B cell (primary cell): ENCODE data around the gene PGAP3. TPM values are rescaled to one million over a fixed set of nuclear protein-coding genes. Genes with fewer than 3 reads are reported as not detected.

Experiments used
- ATAC-seq: fragments of 200-7000 bp; cut with Tn5 transposase; one replicate; pipeline ENCODE4 v1.10.0; 2021; ENCODE audit warnings: low read depth, mild to moderate bottlenecking, moderate number of reproducible peaks, moderate library complexity
- CTCF ChIA-PET: fragments of 350-600 bp; sonication (Branson Sonifier 250); formaldehyde crosslinking; loops from one replicate; lab custom pipeline; 2021; ENCODE audit warnings: antibody characterized with exemption, inconsistent platforms; lab: Charles Lee
- POLR2A ChIA-PET: fragments of 350-600 bp; sonication (Branson Sonifier 250); formaldehyde crosslinking; loops from one replicate; lab custom pipeline; 2021; ENCODE audit warnings: antibody characterized with exemption; lab: Charles Lee
- DNase-seq: peaks from one replicate; pipeline ENCODE4 v3.0.0; 2013
- H2AFZ ChIP-seq: 2 replicates; pipeline ENCODE4 v1.6.1; 2012; ENCODE audit warnings: mild to moderate bottlenecking, low read depth, low read length; ENCODE audit not compliant: insufficient read depth, poor library complexity, severe bottlenecking
- H3K27ac ChIP-seq, 2 donors: 1 replicate in 1 of 2; 2 replicates in 1 of 2; pipeline ENCODE4 v1.5.1; 2012 to 2013; ENCODE audit warnings: low read length in 2 of 2, mild to moderate bottlenecking in 2 of 2, moderate library complexity in 1 of 2
- H3K27me3 ChIP-seq, 4 experiments: fragments of 200-600 bp in 1 of 4; sonication (generic) in 1 of 4; replicated peaks in 1 of 4; 1 replicate in 2 of 4; 2 replicates in 2 of 4; pipeline versions ENCODE4 v1.6.1 to v1.7.0; 2013 to 2016; ENCODE audit warnings: low read length in 3 of 4, mild to moderate bottlenecking in 2 of 4, mixed read lengths in 1 of 4, moderate library complexity in 1 of 4; ENCODE audit not compliant: insufficient read depth in 4 of 4, control insufficient read depth in 3 of 4; ENCODE audit errors: control extremely low read depth in 1 of 4
- H3K36me3 ChIP-seq, 2 experiments: replicated peaks in 1 of 2; 1 replicate in 1 of 2; 2 replicates in 1 of 2; pipeline versions ENCODE4 v1.6.1 to v1.7.1; 2013; ENCODE audit warnings: low read length in 1 of 2; ENCODE audit not compliant: insufficient read depth in 2 of 2, control insufficient read depth in 1 of 2; ENCODE audit errors: control extremely low read depth in 1 of 2, extremely low read depth in 1 of 2
- H3K4me1 ChIP-seq, 2 donors: fragments of 200-600 bp in 1 of 2; sonication (generic) in 1 of 2; 1 replicate in 1 of 2; 2 replicates in 1 of 2; pipeline versions ENCODE4 v1.5.1 to v1.6.1; 2013 to 2017; ENCODE audit warnings: low read length in 2 of 2; ENCODE audit not compliant: control insufficient read depth in 2 of 2, insufficient read depth in 2 of 2
- H3K4me2 ChIP-seq: replicated peaks from 2 replicates; pipeline ENCODE3; 2012; ENCODE audit warnings: mild to moderate bottlenecking, low read depth, low read length; ENCODE audit not compliant: poor library complexity, severe bottlenecking
- H3K4me3 ChIP-seq, 5 experiments: fragments of 200-600 bp in 1 of 5; sonication (generic) in 1 of 5; 1 replicate in 3 of 5; 2 replicates in 2 of 5; pipeline versions ENCODE4 v1.5.1 to v1.7.0; 2011 to 2016; ENCODE audit warnings: low read length in 4 of 5, mild to moderate bottlenecking in 4 of 5, low read depth in 2 of 5, control low read depth in 1 of 5, moderate library complexity in 1 of 5; ENCODE audit not compliant: insufficient read depth in 1 of 5; ENCODE audit errors: control extremely low read depth in 1 of 5, extremely low read depth in 1 of 5
- H3K79me2 ChIP-seq: fragments of 200-600 bp; sonication (generic); one replicate; pipeline ENCODE4 v1.6.0; 2016; ENCODE audit warnings: low read length; ENCODE audit not compliant: control insufficient read depth, insufficient read depth
- H3K9ac ChIP-seq: fragments of 200-600 bp; sonication (generic); 2 replicates; pipeline ENCODE4 v1.6.1; 2017; ENCODE audit warnings: mild to moderate bottlenecking, low read length, moderate library complexity
- H3K9me3 ChIP-seq, 3 donors: one replicate each; pipeline versions ENCODE4 v1.6.1 to v1.7.1; 2013; ENCODE audit warnings: low read length in 2 of 3; ENCODE audit not compliant: control insufficient read depth in 2 of 3, insufficient read depth in 1 of 3; ENCODE audit errors: control extremely low read depth in 1 of 3
- H4K20me1 ChIP-seq: 2 replicates; pipeline ENCODE4 v1.6.0; 2012; ENCODE audit warnings: mild to moderate bottlenecking, low read length; ENCODE audit not compliant: insufficient read depth, control insufficient read depth, poor library complexity, severe bottlenecking
- H3K27ac Mint-ChIP-seq: one replicate; pipeline ENCODE4 v1.8.0; 2021; ENCODE audit warnings: mixed read lengths
- H3K27me3 Mint-ChIP-seq: one replicate; pipeline ENCODE4 v1.8.0; 2021; ENCODE audit warnings: mixed read lengths
- H3K4me1 Mint-ChIP-seq: one replicate; pipeline ENCODE4 v1.8.0; 2021; ENCODE audit warnings: mixed read lengths
- H3K4me3 Mint-ChIP-seq: one replicate; pipeline ENCODE4 v1.8.0; 2021; ENCODE audit warnings: mixed read lengths
- H3K9me3 Mint-ChIP-seq: one replicate; pipeline ENCODE4 v1.8.0; 2022; ENCODE audit warnings: mixed read lengths; ENCODE audit not compliant: insufficient read depth
- EZH2 ChIP-seq: IDR thresholded peaks from 2 replicates; pipeline ENCODE4 v1.6.1; 2012; ENCODE audit warnings: borderline replicate concordance, low read depth, mild to moderate bottlenecking, moderate library complexity, low read length; ENCODE audit not compliant: insufficient read depth, poor library complexity, severe bottlenecking
- WGBS: methylation state at CpG from one replicate; pipeline ENCODE4 v1.1.5; 2013; ENCODE audit warnings: missing lambda C conversion rate; ENCODE audit not compliant: insufficient coverage; 5-methylcytosine and 5-hydroxymethylcytosine counted together
- intact Hi-C: fragments of 100-400 bp; cut with micrococcal nuclease; formaldehyde crosslinking; loops from one replicate; pipeline ENCODE4 v1.10.0; 2022
- polyA plus RNA-seq: library from polyadenylated mRNA; depleted of rRNA; stranded (reverse); fragments of >200 nt; gene quantifications from 2 replicates; pipeline ENCODE4 v1.2.3, GENCODE V29; 2012
- total RNA-seq, 2 donors: library from RNA; stranded (reverse); fragments of 120-200 nt in 1 of 2; gene quantifications; 1 replicate in 1 of 2; 2 replicates in 1 of 2; pipeline versions ENCODE4 v1.2.3 to v1.2.4, GENCODE V29; 2013 to 2022
- TF ChIP-seq, protein P1 (sequence below): fragments of 200-600 bp; IDR thresholded peaks from one replicate; pipeline ENCODE4 v1.8.0; 2022; ENCODE audit warnings: antibody characterized with exemption, mild to moderate bottlenecking

PGAP3 gene
- total and polyA plus RNA-seq, 2 donors (not counting 1 experiment from before 2014, with no cell fraction given), result 27.4 to 34.3 TPM

DNA sequence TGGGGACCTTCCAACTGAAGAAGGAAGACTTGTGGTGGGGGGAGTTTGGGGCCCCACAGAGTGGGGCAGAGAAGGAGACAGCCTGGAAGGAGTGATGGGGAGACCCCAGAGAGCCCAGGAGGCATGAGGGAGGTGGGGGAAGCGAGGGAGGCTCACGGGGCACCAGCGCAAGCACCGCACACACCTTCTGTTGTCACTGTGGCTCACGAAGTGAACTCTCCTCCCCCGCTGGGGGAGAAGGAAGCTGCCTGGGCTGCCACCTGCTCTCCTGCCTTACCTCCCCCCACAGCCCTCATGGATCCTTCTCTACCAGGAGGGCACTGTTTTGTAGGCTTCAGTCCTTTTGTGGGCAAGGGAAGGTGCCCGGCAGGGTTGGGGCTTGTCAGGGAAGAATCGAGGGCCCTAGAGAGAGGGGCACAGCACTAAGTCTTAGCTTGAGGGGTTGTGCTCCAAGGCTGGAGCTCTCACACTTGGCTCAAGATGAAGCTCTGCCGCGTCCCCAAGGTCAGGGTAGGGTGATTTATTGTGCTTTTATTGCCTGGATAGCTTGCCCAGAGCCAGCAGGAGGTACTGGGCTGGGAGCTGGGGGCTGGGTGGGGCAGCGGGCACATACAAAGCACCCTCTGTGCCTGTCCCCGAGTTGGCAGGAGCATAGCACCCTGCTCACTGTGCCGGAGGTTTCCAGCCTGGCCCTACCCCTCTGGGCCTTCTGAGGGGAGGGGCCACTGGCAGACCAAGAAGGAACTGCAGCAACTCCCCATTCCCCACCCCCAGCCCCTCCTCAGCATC, 55.5 kb downstream of the PGAP3 start:
- ChIA-PET POLR2A (no interaction called here), CTCF (interaction anchor here (0.7 to 6.6 kb wide), 6 partner anchors 10 to 68 kb away, joined by 3 to 143 read pairs (median 5); no protein-coding TSS in a partner anchor)
- H3K4me2 ChIP-seq, result no peak overlapping the region
- H3K27ac Mint-ChIP-seq, result no peak overlapping the region
- peaks cover 0 to 36% (median 5%) of the 10 kb centered on the region in 4 experiments for H3K27me3 ChIP-seq
- no peak overlapping the region for H3K27ac ChIP-seq
- peaks cover 13 to 22% of the 10 kb centered on the region in 2 donors for H3K4me1 ChIP-seq
- peaks cover 33% of the 10 kb centered on the region for H3K79me2 ChIP-seq
- H3K27me3 Mint-ChIP-seq, result peaks cover 22% of the 10 kb centered on the region
- no peaks in the 10 kb centered on the region for H3K9me3 Mint-ChIP-seq
- 63% methylated on average over 13 of the region's 13 CpGs for WGBS
- H3K9ac ChIP-seq, result no peak overlapping the region
- TF ChIP-seq EZH2, result no peak
- TF ChIP-seq, protein P1, sequence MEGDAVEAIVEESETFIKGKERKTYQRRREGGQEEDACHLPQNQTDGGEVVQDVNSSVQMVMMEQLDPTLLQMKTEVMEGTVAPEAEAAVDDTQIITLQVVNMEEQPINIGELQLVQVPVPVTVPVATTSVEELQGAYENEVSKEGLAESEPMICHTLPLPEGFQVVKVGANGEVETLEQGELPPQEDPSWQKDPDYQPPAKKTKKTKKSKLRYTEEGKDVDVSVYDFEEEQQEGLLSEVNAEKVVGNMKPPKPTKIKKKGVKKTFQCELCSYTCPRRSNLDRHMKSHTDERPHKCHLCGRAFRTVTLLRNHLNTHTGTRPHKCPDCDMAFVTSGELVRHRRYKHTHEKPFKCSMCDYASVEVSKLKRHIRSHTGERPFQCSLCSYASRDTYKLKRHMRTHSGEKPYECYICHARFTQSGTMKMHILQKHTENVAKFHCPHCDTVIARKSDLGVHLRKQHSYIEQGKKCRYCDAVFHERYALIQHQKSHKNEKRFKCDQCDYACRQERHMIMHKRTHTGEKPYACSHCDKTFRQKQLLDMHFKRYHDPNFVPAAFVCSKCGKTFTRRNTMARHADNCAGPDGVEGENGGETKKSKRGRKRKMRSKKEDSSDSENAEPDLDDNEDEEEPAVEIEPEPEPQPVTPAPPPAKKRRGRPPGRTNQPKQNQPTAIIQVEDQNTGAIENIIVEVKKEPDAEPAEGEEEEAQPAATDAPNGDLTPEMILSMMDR, result no peak
- H3K4me3 Mint-ChIP-seq, result no peak overlapping the region
- H2AFZ ChIP-seq, result no peak overlapping the region
- H3K4me3 ChIP-seq, result no peak overlapping the region
- ATAC-seq (no peak), DNase-seq (no peak)
- intact Hi-C loops, result no loop called here
- H3K9me3 ChIP-seq, result no peaks in the 10 kb centered on the region
- no peaks in the 10 kb centered on the region for H3K36me3 ChIP-seq
- no peaks in the 10 kb centered on the region for H4K20me1 ChIP-seq
- H3K4me1 Mint-ChIP-seq, result peaks cover 26% of the 10 kb centered on the region

DNA sequence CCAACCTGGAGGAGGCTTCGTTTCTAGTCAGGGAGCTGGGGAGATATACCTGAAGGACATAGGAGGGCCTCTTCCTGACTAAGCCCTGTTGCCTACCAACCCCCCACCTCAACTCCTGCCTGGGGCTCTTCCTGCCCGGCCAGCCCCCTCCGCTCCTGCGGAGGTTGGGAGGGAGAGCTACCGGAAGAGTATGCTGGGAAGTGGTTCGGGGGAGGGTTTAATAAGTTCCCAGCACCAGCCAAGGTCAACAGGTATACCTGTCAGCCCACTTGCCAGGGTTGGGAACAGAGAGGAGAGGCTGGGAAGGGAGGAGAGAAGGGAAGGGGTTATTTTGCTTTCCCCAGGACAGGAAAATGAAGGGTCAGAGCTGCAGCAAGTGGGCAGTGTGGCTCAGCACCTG, 56.5 kb downstream of the PGAP3 start:
- Mint-ChIP-seq H3K9me3 (no peaks in the 10 kb centered on the region), H3K4me1 (peaks cover 24% of the 10 kb centered on the region), H3K27ac (no peak overlapping the region), H3K27me3 (peaks cover 24% of the 10 kb centered on the region), H3K4me3 (no peak overlapping the region)
- ATAC-seq, result no peak
- ChIA-PET CTCF (interaction anchor here (0.6 to 6.6 kb wide), 2 partner anchors 9 to 37 kb away, joined by 3 to 143 read pairs; no protein-coding TSS in a partner anchor), POLR2A (no interaction called here)
- WGBS, result 35% methylated on average over 2 of the region's 6 CpGs
- peaks cover 19 to 25% of the 10 kb centered on the region in 2 donors for H3K4me1 ChIP-seq
- no peak for DNase-seq
- intact Hi-C loops, result no loop called here
- no peaks in the 10 kb centered on the region for H4K20me1 ChIP-seq
- H3K27me3 ChIP-seq, result peaks cover 0 to 43% (median 10%) of the 10 kb centered on the region in 4 experiments
- no peak overlapping the region for H3K27ac ChIP-seq
- H3K4me2 ChIP-seq, result no peak overlapping the region
- H3K4me3 ChIP-seq, result no peak overlapping the region
- H3K9me3 ChIP-seq, result no peaks in the 10 kb centered on the region
- H2AFZ ChIP-seq, result no peak overlapping the region
- H3K9ac ChIP-seq, result no peak overlapping the region
- peaks cover 24% of the 10 kb centered on the region for H3K79me2 ChIP-seq
- no peaks in the 10 kb centered on the region for H3K36me3 ChIP-seq
- TF ChIP-seq, protein P1, result no peak
- TF ChIP-seq EZH2, result no peak
